Fibroblast of lung (primary cell): ENCODE results near the gene CDH15. TPM values are rescaled to one million over a fixed set of nuclear protein-coding genes. Genes with fewer than 3 reads are reported as not detected.

ENCODE experiments used
- DNase-seq, 2 donors: peaks; one replicate each; pipeline versions ENCODE4 v3.0.0 to v3.0.0-alpha.2; 2010; ENCODE audit warnings: low read depth in 2 of 2
- H2AFZ ChIP-seq: 2 replicates; pipeline ENCODE4 v1.5.1; 2012; ENCODE audit warnings: low read length, control low read depth, inconsistent platforms
- H3K27ac ChIP-seq: 2 replicates; pipeline ENCODE4 v1.5.1; 2011; ENCODE audit warnings: low read length, control low read depth; ENCODE audit not compliant: insufficient read depth
- H3K27me3 ChIP-seq: 2 replicates; pipeline ENCODE4 v1.5.1; 2011; ENCODE audit warnings: mild to moderate bottlenecking, low read length; ENCODE audit not compliant: control insufficient read depth, insufficient read depth
- H3K36me3 ChIP-seq: 2 replicates; pipeline ENCODE4 v1.5.1; 2011; ENCODE audit warnings: low read length; ENCODE audit not compliant: control insufficient read depth, insufficient read depth
- H3K4me1 ChIP-seq: 2 replicates; pipeline ENCODE4 v1.5.1; 2011; ENCODE audit warnings: low read length; ENCODE audit not compliant: control insufficient read depth, insufficient read depth; ENCODE audit errors: extremely low read depth
- H3K4me2 ChIP-seq: 2 replicates; pipeline ENCODE4 v1.5.1; 2011; ENCODE audit warnings: low read length, control low read depth; ENCODE audit not compliant: insufficient read depth; ENCODE audit errors: extremely low read depth
- H3K4me3 ChIP-seq, 4 experiments: fragments of 200-600 bp in 1 of 4; sonication (generic) in 1 of 4; replicated peaks in 1 of 4; 2 replicates each; pipeline ENCODE4 v1.5.1; 2011 to 2016; ENCODE audit warnings: low read length in 4 of 4, low read depth in 3 of 4, mild to moderate bottlenecking in 3 of 4, control low read depth in 2 of 4, inconsistent platforms in 1 of 4, mixed read lengths in 1 of 4; ENCODE audit not compliant: insufficient read depth in 1 of 4; ENCODE audit errors: control extremely low read depth in 1 of 4
- H3K79me2 ChIP-seq: 2 replicates; pipeline ENCODE4 v1.5.1; 2012; ENCODE audit warnings: mild to moderate bottlenecking, low read length, inconsistent platforms; ENCODE audit not compliant: control insufficient read depth, insufficient read depth
- H3K9ac ChIP-seq: 2 replicates; pipeline ENCODE4 v1.5.1; 2011; ENCODE audit warnings: mild to moderate bottlenecking, low read length, control low read depth; ENCODE audit not compliant: insufficient read depth
- H3K9me3 ChIP-seq: 2 replicates; pipeline ENCODE4 v1.5.1; 2012; ENCODE audit warnings: low read depth, low read length; ENCODE audit not compliant: control insufficient read depth, insufficient read depth
- H4K20me1 ChIP-seq: 2 replicates; pipeline ENCODE4 v1.5.1; 2011; ENCODE audit warnings: low read length; ENCODE audit not compliant: control insufficient read depth, insufficient read depth; ENCODE audit errors: extremely low read depth
- EZH2 ChIP-seq: IDR thresholded peaks from 2 replicates; pipeline ENCODE4 v1.5.1; 2012; ENCODE audit warnings: low read length, control low read depth, mild to moderate bottlenecking; ENCODE audit errors: missing control alignments
- polyA plus RNA-seq, 2 donors: library from polyadenylated mRNA; depleted of rRNA in 1 of 2; stranded (reverse) in 1 of 2; unstranded in 1 of 2; fragments of >200 nt; gene quantifications; 2 replicates each; pipeline ENCODE4 v1.2.1, GENCODE V29; 2011 to 2012; ENCODE audit warnings: missing spikeins in 1 of 2
- total RNA-seq: library from RNA; depleted of rRNA; stranded (reverse); fragments of >200 nt; gene quantifications from 2 replicates; pipeline ENCODE4 v1.2.1, GENCODE V29; 2014
- TF ChIP-seq, protein P1 (sequence below), 2 donors: IDR thresholded peaks in 1 of 2; conservative IDR thresholded peaks in 1 of 2; 1 replicate in 1 of 2; 2 replicates in 1 of 2; pipeline ENCODE4 v1.5.1; 2011 to 2012; ENCODE audit warnings: low read length in 2 of 2, control low read depth in 1 of 2, inconsistent platforms in 1 of 2, low read depth in 1 of 2, mild to moderate bottlenecking in 1 of 2

CDH15 gene
- total and polyA plus RNA-seq, 2 donors (not counting 1 experiment from before 2014, with no cell fraction given): 0.10 to 0.99 TPM

DNA sequence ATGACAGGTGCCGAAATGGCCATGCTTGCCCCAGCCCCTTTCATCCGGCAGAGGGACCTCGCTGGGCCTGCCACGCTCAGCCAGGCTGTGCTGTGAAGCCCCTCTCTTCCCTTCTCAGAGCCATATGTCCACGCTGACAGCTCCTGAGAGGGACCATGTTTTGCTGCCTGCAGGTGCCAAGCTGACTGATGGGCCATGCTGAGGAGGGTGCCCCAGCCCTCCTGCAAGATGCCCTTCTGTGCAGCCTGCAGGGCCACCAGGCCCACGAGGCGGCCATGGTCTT lies 33.1 kb upstream of the CDH15 start:
- TF ChIP-seq EZH2: no peak
- TF ChIP-seq, protein P1, sequence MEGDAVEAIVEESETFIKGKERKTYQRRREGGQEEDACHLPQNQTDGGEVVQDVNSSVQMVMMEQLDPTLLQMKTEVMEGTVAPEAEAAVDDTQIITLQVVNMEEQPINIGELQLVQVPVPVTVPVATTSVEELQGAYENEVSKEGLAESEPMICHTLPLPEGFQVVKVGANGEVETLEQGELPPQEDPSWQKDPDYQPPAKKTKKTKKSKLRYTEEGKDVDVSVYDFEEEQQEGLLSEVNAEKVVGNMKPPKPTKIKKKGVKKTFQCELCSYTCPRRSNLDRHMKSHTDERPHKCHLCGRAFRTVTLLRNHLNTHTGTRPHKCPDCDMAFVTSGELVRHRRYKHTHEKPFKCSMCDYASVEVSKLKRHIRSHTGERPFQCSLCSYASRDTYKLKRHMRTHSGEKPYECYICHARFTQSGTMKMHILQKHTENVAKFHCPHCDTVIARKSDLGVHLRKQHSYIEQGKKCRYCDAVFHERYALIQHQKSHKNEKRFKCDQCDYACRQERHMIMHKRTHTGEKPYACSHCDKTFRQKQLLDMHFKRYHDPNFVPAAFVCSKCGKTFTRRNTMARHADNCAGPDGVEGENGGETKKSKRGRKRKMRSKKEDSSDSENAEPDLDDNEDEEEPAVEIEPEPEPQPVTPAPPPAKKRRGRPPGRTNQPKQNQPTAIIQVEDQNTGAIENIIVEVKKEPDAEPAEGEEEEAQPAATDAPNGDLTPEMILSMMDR (conservative IDR thresholded peaks at IDR 0.05 in 1 of 2, IDR thresholded peaks at IDR 0.05 in 1 of 2; ENCODE audit: low read depth in 1 of 2, low read length in 2 of 2): no peak
- Histone ChIP-seq H3K4me3 (no peak overlapping the region), H3K27ac (no peak overlapping the region), H2AFZ (no peak overlapping the region), H4K20me1 (no peaks in the 10 kb centered on the region), H3K9ac (no peak overlapping the region), H3K79me2 (no peaks in the 10 kb centered on the region), H3K4me1 (no peaks in the 10 kb centered on the region), H3K4me2 (no peak overlapping the region), H3K9me3 (no peaks in the 10 kb centered on the region), H3K36me3 (peaks cover 10% of the 10 kb centered on the region), H3K27me3 (no peaks in the 10 kb centered on the region)
- no peak for DNase-seq

DNA sequence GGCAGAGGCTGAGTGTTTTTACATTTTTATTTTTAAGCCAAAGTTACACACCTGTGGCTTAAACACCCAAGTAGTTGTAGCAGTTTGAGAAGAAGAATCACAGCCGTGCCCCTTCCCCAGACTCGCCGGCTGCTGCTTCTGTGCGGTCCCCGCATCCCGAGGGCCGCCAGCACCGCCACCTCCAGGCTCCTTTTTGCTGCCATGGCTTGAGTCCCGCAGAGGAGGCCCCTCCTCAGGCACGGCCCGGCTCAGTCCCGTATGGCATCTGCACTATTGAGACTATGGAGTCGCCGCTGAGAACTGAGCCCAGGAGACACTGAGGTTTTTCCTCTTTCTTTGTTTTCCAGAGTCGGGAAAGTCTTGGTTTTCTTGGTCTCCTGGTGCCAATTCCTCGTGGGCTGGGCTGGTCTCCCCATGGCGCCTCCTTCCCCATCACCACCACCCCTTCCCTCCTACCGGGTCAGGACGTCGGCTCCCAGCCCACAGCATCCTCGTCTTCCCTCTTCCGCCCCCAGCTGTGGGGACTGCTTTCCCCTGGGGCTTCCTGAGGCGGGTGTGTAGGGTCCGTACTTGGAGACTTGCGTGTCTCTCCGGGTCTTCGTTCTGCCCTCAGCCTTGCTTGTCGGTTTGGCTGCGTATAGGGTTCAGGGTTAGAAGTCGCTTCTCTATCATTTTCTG lies 32.6 kb upstream of the CDH15 start:
- H3K4me2 ChIP-seq: no peak overlapping the region
- H2AFZ ChIP-seq: no peak overlapping the region
- H3K27me3 ChIP-seq: no peaks in the 10 kb centered on the region
- H3K79me2 ChIP-seq: no peaks in the 10 kb centered on the region
- peaks cover 9% of the 10 kb centered on the region for H3K36me3 ChIP-seq
- no peaks in the 10 kb centered on the region for H3K9me3 ChIP-seq
- no peak overlapping the region for H3K4me3 ChIP-seq
- TF ChIP-seq, protein P1 (conservative IDR thresholded peaks at IDR 0.05 in 1 of 2, IDR thresholded peaks at IDR 0.05 in 1 of 2; ENCODE audit: low read depth in 1 of 2, low read length in 2 of 2): no peak
- TF ChIP-seq EZH2: no peak
- no peak for DNase-seq
- H3K27ac ChIP-seq: no peak overlapping the region
- H3K4me1 ChIP-seq: no peaks in the 10 kb centered on the region
- no peaks in the 10 kb centered on the region for H4K20me1 ChIP-seq
- no peak overlapping the region for H3K9ac ChIP-seq

DNA sequence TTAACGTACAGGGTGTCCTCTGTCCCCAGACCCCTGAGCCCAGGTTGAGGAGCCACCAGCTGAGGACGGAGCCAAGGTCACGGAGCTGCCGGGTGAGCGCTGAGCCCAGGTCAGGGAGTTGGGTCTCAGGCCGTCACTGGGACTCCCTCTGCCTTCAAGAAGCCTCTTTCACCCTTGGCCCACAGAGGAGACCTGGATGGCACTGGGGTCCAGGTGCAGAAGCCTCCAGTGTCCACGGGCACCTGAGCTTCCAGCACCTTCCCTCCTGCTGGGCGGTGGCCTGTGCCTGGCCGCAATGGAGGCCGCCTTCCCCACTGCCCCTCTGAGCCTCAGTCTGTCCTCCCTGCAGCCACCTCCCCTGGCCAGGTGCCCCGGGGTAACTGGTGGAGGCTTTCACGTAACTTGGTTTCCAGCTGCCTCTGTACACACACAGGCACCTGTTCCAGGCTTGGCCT lies 31.6 kb upstream of the CDH15 start:
- H3K36me3 ChIP-seq: peaks cover 7% of the 10 kb centered on the region
- H3K79me2 ChIP-seq: no peaks in the 10 kb centered on the region
- no peak overlapping the region for H3K4me2 ChIP-seq
- no peak overlapping the region for H3K27ac ChIP-seq
- H3K4me1 ChIP-seq: no peaks in the 10 kb centered on the region
- H3K27me3 ChIP-seq: no peaks in the 10 kb centered on the region
- TF ChIP-seq, protein P1 (conservative IDR thresholded peaks at IDR 0.05 in 1 of 2, IDR thresholded peaks at IDR 0.05 in 1 of 2; ENCODE audit: low read depth in 1 of 2, low read length in 2 of 2): no peak
- no peak for TF ChIP-seq EZH2
- no peaks in the 10 kb centered on the region for H3K9me3 ChIP-seq
- no peak for DNase-seq
- no peak overlapping the region for H3K4me3 ChIP-seq
- H4K20me1 ChIP-seq: no peaks in the 10 kb centered on the region
- no peak overlapping the region for H2AFZ ChIP-seq
- no peak overlapping the region for H3K9ac ChIP-seq
